ENCODE results near the gene UPP2.

DNA sequence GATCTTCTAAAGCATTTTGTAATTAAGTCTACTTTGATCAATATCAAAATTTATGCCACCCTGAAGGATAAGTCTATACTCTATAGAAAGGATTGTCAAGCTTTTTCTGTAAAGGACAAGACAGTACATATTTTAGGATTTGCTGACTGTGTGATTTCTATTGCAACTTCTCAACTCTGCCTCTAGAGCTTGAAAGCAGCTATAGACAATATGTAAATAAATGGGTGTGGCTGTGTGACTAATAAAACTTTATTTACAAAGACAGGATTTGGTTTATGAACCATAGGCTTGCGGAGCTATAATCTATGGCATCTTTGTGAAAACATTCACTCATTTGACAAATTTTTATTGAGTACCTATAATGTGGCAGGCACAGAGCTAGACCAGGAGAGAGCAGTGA is 18.4 kb downstream of the UPP2 start:
- TF ChIP-seq CTCF (IDR thresholded peaks at IDR 0.05) (no peak), POLR2A (IDR thresholded peaks at IDR 0.05) (no peak)
